Smooth muscle cell (in vitro differentiated cells): ENCODE results near the gene EFNA5. TPM values are rescaled to one million over a fixed set of nuclear protein-coding genes. Genes with fewer than 3 reads are reported as not detected.

Experiments used
- DNase-seq: peaks from one replicate; lab custom pipeline; 2025; ENCODE audit not compliant: unreplicated experiment; lab: John Stamatoyannopoulos, UW
- H2AFZ ChIP-seq: fragments of 200-600 bp; sonication (generic); 2 replicates; pipeline ENCODE4 v1.6.0; 2016; ENCODE audit warnings: antibody characterized with exemption, low read depth, mild to moderate bottlenecking
- H3F3A ChIP-seq: fragments of 200-600 bp; sonication (generic); 2 replicates; pipeline ENCODE4 v1.6.0; 2017; ENCODE audit warnings: antibody characterized with exemption, low read depth
- H3K27ac ChIP-seq: fragments of 200-600 bp; sonication (generic); 2 replicates; pipeline ENCODE4 v1.5.1; 2016; ENCODE audit warnings: low read depth, mild to moderate bottlenecking
- H3K27me3 ChIP-seq: fragments of 200-600 bp; sonication (generic); 2 replicates; pipeline ENCODE4 v1.6.1; 2016; ENCODE audit warnings: low read depth, mild to moderate bottlenecking
- H3K36me3 ChIP-seq: fragments of 200-600 bp; sonication (generic); 2 replicates; pipeline ENCODE4 v1.5.1; 2016; ENCODE audit warnings: low read depth
- H3K4me1 ChIP-seq: fragments of 200-600 bp; sonication (generic); 2 replicates; pipeline ENCODE4 v1.5.1; 2016; ENCODE audit warnings: low read depth
- H3K4me2 ChIP-seq: fragments of 200-600 bp; sonication (generic); 2 replicates; pipeline ENCODE4 v1.6.0; 2016; ENCODE audit warnings: mild to moderate bottlenecking
- H3K4me3 ChIP-seq: fragments of 200-600 bp; sonication (generic); 2 replicates; pipeline ENCODE4 v1.5.1; 2016; ENCODE audit warnings: mild to moderate bottlenecking
- H3K79me2 ChIP-seq: fragments of 200-600 bp; sonication (generic); 2 replicates; pipeline ENCODE4 v1.6.0; 2016; ENCODE audit warnings: low read depth, mild to moderate bottlenecking
- H3K9ac ChIP-seq: fragments of 200-600 bp; sonication (generic); 2 replicates; pipeline ENCODE4 v1.6.0; 2016; ENCODE audit warnings: low read depth
- H3K9me3 ChIP-seq: fragments of 200-600 bp; sonication (generic); replicated peaks from 2 replicates; pipeline ENCODE4 v1.5.1; 2016; ENCODE audit warnings: low read depth
- H4K20me1 ChIP-seq: fragments of 200-600 bp; sonication (generic); 2 replicates; pipeline ENCODE4 v1.6.0; 2016; ENCODE audit warnings: low read depth
- WGBS: methylation state at CpG from one replicate; pipeline ENCODE4 v1.1.7; 2016; ENCODE audit warnings: low lambda C conversion rate; 5-methylcytosine and 5-hydroxymethylcytosine counted together
- polyA plus RNA-seq: library from polyadenylated mRNA; unstranded; fragments of >200 nt; fragmentation: Nextera tagmentation; extraction: Ambion mirVana; gene quantifications from 2 replicates; pipeline ENCODE4 v1.2.1, GENCODE V29; 2016
- total RNA-seq: library from RNA; depleted of rRNA; stranded (reverse); fragments of >200 nt; gene quantifications from 2 replicates; pipeline ENCODE4 v1.2.3, GENCODE V29; 2014
- TF ChIP-seq, protein P1 (sequence below): fragments of 200-600 bp; sonication (generic); IDR thresholded peaks from 2 replicates; pipeline ENCODE4 v1.5.1; 2017; ENCODE audit warnings: borderline replicate concordance, mild to moderate bottlenecking, antibody characterized with exemption; ENCODE audit not compliant: insufficient read depth, poor library complexity, severe bottlenecking

The EFNA5 gene
- total and polyA plus RNA-seq, 2 experiments from 2014 or later: 0.32 to 8.8 TPM

DNA sequence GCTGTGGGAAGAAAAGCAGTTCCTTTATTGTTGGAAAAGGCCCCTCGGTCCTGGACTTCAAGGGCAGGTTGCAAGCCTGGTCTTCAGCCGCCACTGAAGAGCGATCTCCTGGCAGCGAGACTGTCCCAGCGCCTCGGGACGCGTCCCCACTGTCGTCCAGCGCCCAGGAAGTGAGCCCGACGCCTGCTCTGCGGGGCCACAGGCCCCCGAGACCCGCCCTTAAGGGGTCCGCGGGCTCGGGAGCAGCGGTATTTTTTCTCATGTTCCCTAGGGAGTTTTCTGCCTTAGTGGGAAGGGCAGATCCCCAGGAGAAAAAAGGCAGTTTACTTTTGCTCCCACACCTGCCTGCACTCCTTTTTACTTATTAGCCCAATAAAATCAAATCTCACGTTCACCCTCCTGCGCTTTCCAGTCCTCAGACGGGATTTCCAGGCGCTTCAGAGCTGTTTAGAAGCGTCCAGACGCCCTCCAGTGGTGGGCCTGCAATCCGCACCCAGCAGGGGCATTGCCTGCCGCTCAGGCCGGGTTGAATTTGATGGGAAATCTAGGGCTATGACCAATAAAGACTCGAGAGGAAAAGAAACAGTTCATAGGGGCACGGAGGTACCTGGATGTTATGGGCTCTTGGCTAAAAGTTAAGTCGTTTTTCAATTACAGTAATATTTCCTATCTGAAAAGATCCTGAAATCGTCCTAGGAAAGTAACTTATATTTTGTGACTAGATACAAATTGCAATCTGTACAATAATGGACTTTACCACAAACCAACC lies 2.8 kb upstream of the EFNA5 start:
- Histone ChIP-seq H3K9me3 (no peaks in the 10 kb centered on the region), H3K27ac (peak overlapping the region; percentile 32), H2AFZ (peak overlapping the region; percentile 89), H3F3A (no peaks in the 10 kb centered on the region), H3K79me2 (no peaks in the 10 kb centered on the region), H3K27me3 (peaks cover 5% of the 10 kb centered on the region), H4K20me1 (no peaks in the 10 kb centered on the region), H3K36me3 (no peaks in the 10 kb centered on the region), H3K4me3 (peak overlapping the region; percentile 75), H3K4me1 (peaks cover 14% of the 10 kb centered on the region), H3K4me2 (peak overlapping the region; percentile 99), H3K9ac (peak overlapping the region; percentile 10)
- 1% methylated on average over 32 of the region's 32 CpGs for WGBS
- DNase-seq: peak; percentile 59
- TF ChIP-seq, protein P1, sequence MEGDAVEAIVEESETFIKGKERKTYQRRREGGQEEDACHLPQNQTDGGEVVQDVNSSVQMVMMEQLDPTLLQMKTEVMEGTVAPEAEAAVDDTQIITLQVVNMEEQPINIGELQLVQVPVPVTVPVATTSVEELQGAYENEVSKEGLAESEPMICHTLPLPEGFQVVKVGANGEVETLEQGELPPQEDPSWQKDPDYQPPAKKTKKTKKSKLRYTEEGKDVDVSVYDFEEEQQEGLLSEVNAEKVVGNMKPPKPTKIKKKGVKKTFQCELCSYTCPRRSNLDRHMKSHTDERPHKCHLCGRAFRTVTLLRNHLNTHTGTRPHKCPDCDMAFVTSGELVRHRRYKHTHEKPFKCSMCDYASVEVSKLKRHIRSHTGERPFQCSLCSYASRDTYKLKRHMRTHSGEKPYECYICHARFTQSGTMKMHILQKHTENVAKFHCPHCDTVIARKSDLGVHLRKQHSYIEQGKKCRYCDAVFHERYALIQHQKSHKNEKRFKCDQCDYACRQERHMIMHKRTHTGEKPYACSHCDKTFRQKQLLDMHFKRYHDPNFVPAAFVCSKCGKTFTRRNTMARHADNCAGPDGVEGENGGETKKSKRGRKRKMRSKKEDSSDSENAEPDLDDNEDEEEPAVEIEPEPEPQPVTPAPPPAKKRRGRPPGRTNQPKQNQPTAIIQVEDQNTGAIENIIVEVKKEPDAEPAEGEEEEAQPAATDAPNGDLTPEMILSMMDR: peak; percentile 98

GRCh38 chr5:107673039-107673367 lies 2.3 kb upstream of the EFNA5 start:
- TF ChIP-seq, protein P1: peak; percentile 1
- 1% methylated on average over 11 of the region's 11 CpGs for WGBS

GRCh38 chr5:107672211-107673038 lies 1.7 kb upstream of the EFNA5 start:
- DNase-seq: no peak
- TF ChIP-seq, protein P1: peak; percentile 4
- Histone ChIP-seq H3K4me1 (peaks cover 20% of the 10 kb centered on the region), H3K4me2 (peak overlapping the region; percentile 99), H3K9me3 (no peaks in the 10 kb centered on the region), H3K4me3 (peak overlapping the region; percentile 75), H2AFZ (peak overlapping the region; percentile 89), H3K9ac (peak overlapping the region; percentile 10), H3K79me2 (no peaks in the 10 kb centered on the region), H3K36me3 (no peaks in the 10 kb centered on the region), H3K27ac (peak overlapping the region; percentile 32), H3K27me3 (peaks cover 8% of the 10 kb centered on the region), H4K20me1 (no peaks in the 10 kb centered on the region), H3F3A (no peaks in the 10 kb centered on the region)
- WGBS: 1% methylated on average over 64 of the region's 66 CpGs

More at GRCh38 chr5:107673039-107673367, 2.3 kb upstream of the EFNA5 start:
- Histone ChIP-seq H3K27me3 (peaks cover 5% of the 10 kb centered on the region), H3K4me3 (peak overlapping the region; percentile 75), H2AFZ (peak overlapping the region; percentile 89), H3K79me2 (no peaks in the 10 kb centered on the region), H3K4me1 (peaks cover 14% of the 10 kb centered on the region), H3K9ac (peak overlapping the region; percentile 10), H3K27ac (peak overlapping the region; percentile 32), H3F3A (no peaks in the 10 kb centered on the region), H3K9me3 (no peaks in the 10 kb centered on the region), H4K20me1 (no peaks in the 10 kb centered on the region), H3K4me2 (peak overlapping the region; percentile 99), H3K36me3 (no peaks in the 10 kb centered on the region)
- no peak for DNase-seq
